ENCODE data around the gene AKR1D1.

DNA sequence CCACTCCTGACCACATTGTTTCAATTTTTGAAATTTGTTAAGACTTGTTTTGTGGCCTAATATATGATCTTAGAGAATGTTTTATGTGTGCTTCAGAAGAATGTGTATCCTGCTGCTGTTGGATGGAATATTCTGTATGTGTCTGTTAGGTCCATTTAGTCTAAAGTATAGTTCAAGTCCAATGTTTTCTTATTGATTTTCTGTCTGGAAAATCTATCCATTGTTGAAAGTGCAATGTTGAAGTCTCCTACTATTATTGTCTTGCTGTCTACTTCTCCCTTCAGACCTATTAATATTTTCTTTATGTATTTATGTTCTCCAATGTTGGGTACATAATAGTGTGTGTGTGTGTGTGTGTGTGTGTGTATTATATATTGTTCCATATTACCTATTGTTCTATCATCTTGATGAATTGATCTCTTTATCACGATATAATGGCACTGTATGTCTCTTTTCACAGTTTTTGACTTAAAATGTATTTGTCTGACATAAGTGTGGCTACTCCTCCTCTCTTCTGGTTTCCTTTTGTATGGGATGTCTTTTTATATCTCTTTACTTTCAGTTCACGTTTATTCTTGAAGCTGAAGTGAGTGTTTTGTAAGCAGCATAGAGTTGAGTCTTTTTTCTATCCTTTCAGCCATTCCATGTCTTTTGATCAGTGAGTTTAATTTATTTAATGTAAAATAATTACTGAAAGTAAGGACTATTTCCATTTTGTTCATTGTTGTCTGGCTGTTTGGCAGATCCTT is 61.3 kb downstream of the AKR1D1 start:
- TF ChIP-seq, protein P1, sequence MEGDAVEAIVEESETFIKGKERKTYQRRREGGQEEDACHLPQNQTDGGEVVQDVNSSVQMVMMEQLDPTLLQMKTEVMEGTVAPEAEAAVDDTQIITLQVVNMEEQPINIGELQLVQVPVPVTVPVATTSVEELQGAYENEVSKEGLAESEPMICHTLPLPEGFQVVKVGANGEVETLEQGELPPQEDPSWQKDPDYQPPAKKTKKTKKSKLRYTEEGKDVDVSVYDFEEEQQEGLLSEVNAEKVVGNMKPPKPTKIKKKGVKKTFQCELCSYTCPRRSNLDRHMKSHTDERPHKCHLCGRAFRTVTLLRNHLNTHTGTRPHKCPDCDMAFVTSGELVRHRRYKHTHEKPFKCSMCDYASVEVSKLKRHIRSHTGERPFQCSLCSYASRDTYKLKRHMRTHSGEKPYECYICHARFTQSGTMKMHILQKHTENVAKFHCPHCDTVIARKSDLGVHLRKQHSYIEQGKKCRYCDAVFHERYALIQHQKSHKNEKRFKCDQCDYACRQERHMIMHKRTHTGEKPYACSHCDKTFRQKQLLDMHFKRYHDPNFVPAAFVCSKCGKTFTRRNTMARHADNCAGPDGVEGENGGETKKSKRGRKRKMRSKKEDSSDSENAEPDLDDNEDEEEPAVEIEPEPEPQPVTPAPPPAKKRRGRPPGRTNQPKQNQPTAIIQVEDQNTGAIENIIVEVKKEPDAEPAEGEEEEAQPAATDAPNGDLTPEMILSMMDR (IDR thresholded peaks at IDR 0.05; ENCODE audit: low read length), result no peak
- no peak for TF ChIP-seq EZH2 (IDR thresholded peaks at IDR 0.05; ENCODE audit: borderline replicate concordance, low read length)

Data from OCI-LY1 (cell line).